Hematopoietic multipotent progenitor cell treated with erythropoietin and hydrocortisone succinate and interleukin-3 and kit ligand, for 15 days (in vitro differentiated cells): ENCODE measurements around the gene ZSCAN16.
"Not testable (repeated sequence)": the region's sequence is repeated elsewhere in the genome, so short reads cannot be mapped to it uniquely, and the experiment has no call there.

Experiments
- DNase-seq: peaks from one replicate; pipeline ENCODE4 v3.0.0-alpha.2; 2015; ENCODE audit warnings: low spot score

The ZSCAN16 gene

GRCh38 chr6:28124350-28124970 lies at the start of gene ZSCAN16:
ZSCAN16 (plus strand) TSS chr6:28124609; CDS start chr6:28125444, 835 bp downstream.
- DNase-seq, result peak; percentile 79

GRCh38 chr6:28078050-28078449 lies 46.4 kb upstream of the ZSCAN16 start:
- no peak for DNase-seq

- DNase-seq, result no peak
Observed at GRCh38 chr6:28078836-28079235, 45.6 kb upstream of the ZSCAN16 start.

GRCh38 chr6:28080381-28080630 lies 44.1 kb upstream of the ZSCAN16 start, which contains the start of gene ZNF165:
ZNF165 (plus strand) TSS chr6:28080568; CDS start chr6:28085481, 4,913 bp downstream.
- not testable (repeated sequence) for DNase-seq

- DNase-seq, result peak; percentile 90
Observed at GRCh38 chr6:28080631-28081485, 43.6 kb upstream of the ZSCAN16 start.

GRCh38 chr6:28081486-28081751 lies 43.0 kb upstream of the ZSCAN16 start:
- DNase-seq, result no peak

DNA sequence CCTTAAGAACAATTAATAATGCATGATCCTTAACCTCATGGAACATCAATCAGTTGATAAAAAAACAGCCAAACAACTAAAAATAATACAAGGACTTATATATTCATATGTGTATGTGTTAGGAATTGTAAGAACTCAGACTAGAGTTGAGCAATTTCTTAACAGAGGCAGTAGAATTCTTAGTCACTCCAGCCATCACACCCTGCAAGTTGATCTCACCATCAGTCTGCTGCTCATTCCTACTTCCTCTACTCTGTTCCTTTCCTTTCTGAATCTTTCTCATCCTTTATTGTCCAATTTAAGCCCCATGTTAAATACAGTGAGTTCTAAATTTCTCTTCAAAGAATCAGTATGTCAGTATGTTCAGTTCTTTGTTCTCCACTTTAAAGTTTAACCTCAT lies 41.5 kb upstream of the ZSCAN16 start:
- no peak for DNase-seq

DNA sequence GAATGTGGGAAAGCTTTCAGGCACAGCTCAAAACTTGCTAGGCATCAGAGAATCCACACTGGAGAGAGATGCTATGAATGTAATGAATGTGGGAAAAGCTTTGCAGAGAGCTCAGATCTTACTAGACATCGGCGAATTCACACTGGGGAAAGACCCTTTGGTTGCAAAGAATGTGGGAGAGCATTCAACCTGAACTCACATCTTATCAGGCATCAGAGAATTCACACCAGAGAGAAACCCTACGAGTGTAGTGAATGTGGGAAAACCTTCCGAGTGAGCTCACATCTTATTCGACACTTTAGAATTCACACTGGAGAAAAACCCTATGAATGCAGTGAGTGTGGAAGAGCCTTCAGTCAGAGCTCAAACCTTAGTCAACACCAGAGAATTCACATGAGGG lies 35.4 kb upstream of the ZSCAN16 start:
- no peak for DNase-seq

DNA sequence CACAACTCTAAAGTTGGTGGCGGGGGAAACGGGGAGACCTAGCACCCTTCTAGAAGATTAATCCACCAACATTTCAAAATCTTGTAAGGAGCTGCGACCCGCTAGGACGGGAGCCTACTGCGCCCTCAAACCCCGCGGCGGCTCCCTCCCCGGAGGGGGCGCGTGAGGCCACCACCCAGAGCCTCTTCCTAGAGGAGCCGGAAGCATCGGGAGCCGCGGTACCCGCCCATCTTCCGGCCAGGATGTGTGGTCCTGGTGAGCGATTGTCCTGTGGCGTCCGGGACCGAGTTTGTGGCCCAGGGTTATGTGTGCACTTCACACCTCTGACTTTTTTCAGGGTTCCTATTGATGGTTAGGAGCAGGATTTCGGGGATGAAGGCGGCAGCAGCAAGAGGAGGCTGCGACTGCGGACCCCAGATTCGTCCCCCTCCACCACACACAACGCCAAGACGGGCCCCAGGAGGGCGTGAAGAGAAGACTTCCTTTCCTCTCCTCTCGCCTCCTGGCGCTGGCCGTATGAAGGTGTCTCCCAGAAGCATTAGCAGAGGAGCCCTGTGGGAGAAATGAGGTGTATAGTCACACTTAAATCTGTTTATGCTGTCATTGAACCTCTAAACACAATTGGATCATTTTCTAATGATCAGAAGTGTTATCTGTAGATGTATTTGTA lies 33.4 kb upstream of the ZSCAN16 start:
- no peak for DNase-seq

DNA sequence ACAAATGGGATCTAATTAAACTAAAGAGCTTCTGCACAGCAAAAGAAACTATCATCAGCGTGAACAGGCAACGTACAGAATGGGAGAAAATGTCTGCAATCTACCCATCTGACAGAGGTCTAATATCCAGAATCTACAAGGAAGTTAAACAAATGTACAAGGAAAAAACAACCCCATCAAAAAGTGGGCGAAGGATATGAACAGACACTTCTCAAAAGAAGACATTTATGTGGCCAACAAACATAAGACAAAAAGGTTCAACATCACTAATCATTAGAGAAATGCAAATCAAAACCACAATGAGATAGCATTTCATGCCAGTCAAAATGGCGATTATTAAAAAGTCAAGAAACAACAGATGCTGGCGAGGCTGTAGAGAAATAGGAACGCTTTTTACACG lies 22.2 kb upstream of the ZSCAN16 start:
- not testable (repeated sequence) for DNase-seq

DNA sequence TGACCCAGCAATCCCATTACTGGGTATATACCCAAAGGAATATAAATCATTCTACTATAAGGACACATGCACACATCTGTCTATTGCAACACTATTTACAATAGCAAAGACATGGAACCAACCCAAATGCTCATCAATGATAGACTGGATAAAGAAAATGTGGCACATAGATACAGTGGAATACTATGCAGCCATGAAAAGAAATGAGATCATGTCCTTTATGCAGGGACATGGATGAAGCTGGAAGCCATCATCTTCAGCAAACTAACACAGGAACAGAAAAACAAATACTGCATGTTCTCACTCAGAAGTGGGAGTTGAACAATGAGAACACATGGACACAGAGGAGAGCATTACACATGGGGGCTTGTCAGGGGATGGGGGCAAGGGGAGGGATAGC lies 21.7 kb upstream of the ZSCAN16 start:
- DNase-seq, result not testable (repeated sequence)

GRCh38 chr6:28104392-28105244 lies 19.8 kb upstream of the ZSCAN16 start:
- peak; percentile 85 for DNase-seq

GRCh38 chr6:28105245-28105639 lies 19.2 kb upstream of the ZSCAN16 start:
- DNase-seq, result peak; percentile 15

DNA sequence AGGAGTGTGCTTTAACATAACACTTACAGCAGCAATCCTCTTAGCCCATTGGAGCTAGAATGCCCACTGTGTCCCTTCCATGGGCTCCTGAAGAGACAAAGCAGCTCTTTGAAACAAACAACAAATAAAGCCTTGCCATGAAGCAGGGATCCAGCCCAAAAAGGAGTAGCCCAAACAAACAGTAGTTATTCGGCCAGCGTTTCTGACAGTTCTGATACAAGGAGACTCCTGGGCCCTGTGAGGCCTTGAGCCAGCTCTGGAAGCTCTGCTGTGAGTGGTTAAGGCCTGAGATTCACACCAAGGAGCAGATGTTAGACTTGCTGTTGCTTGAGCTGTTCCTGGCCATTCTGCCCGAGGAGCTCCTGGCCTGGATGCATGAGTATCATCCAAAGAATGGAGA lies 16.9 kb upstream of the ZSCAN16 start:
- no peak for DNase-seq

- no peak for DNase-seq
Observed at GRCh38 chr6:28111964-28112363, 12.4 kb upstream of the ZSCAN16 start.

DNA sequence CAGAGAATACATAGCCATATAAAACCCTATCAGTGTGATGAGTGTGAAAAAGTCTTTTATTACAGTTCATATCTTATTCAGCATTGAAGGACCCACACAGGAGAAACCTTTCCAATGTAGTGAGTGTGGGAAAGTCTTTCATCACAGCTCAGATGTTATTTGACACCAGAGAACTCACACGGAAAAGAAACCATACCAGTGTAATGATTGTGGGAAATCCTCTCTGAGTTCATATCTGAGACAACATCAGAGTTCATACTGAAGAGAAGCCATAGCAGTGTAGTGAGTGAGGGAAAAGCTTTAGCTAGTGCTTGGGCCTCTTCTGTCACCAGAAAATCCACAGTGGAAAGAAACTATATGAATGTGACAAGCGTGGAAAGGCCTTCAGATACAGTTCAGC lies 8.6 kb upstream of the ZSCAN16 start:
- no peak for DNase-seq

GRCh38 chr6:28117386-28118050 lies 6.9 kb upstream of the ZSCAN16 start:
- DNase-seq, result no peak

DNA sequence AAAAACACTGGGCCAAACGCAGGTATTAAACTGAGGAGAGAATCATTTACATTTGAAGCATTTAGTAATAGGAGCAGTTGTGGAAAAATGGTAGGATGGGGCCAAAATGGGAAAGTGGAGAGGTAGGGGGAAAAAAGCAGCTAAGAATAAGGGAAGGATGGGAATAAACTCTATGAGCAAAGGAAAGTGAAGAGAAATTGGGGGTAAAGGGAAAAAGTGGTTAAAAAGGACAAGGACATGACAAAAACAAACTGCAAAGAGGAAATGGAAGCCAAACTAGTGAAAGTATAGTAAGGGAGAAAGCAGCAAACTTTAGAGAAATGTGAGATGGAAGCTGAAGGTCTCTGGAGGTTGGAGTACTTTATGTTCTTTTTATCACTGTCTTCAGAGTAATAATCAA lies 6.2 kb upstream of the ZSCAN16 start:
- DNase-seq, result no peak

- DNase-seq, result no peak
Observed at GRCh38 chr6:28121876-28122275, 2.5 kb upstream of the ZSCAN16 start.

GRCh38 chr6:28122283-28122682 lies 2.1 kb upstream of the ZSCAN16 start:
- peak; percentile 40 for DNase-seq

GRCh38 chr6:28124971-28125353 lies 553 bp downstream of the ZSCAN16 start:
- DNase-seq, result no peak

- no peak for DNase-seq
Observed at GRCh38 chr6:28125401-28125800, 992 bp downstream of the ZSCAN16 start.
